ENCODE measurements around the gene FKBP8.
A peak's percentile ranks its signal among the peaks of the same experiment; 100 is the strongest.
"Not testable (repeated sequence)": the region's sequence is repeated elsewhere in the genome, so short reads cannot be mapped to it uniquely, and the experiment has no call there.

The FKBP8 gene

GRCh38 chr19:18558604-18559003, 15.2 kb upstream of the FKBP8 start:
- DNase-seq (ENCODE audit: low read depth, low spot score), result no peak

GRCh38 chr19:18558202-18558555, 14.8 kb upstream of the FKBP8 start:
- no peak for DNase-seq (ENCODE audit: low read depth, low spot score)

- peak; percentile 96 for DNase-seq (ENCODE audit: low read depth, low spot score)
Observed at GRCh38 chr19:18557411-18558201, 14.2 kb upstream of the FKBP8 start, which contains the start of gene KXD1. TSS of gene KXD1 (plus strand) at chr19:18557870. CDS start at chr19:18562057, 4,187 bp downstream.

- DNase-seq (ENCODE audit: low read depth, low spot score), result no peak
Observed at GRCh38 chr19:18551631-18552030, 8.3 kb upstream of the FKBP8 start.

- DNase-seq (ENCODE audit: low read depth, low spot score), result no peak
Observed at GRCh38 chr19:18543814-18544475, 572 bp upstream of the FKBP8 start.

- no peak for DNase-seq (ENCODE audit: low read depth, low spot score)
Observed at GRCh38 chr19:18541992-18542940, 1.1 kb downstream of the FKBP8 start.

- DNase-seq (ENCODE audit: low read depth, low spot score), result no peak
Observed at GRCh38 chr19:18541258-18541991, 1.9 kb downstream of the FKBP8 start.

- DNase-seq (ENCODE audit: low read depth, low spot score), result not testable (repeated sequence)
Observed at GRCh38 chr19:18540200-18540599, 3.2 kb downstream of the FKBP8 start.

- no peak for DNase-seq (ENCODE audit: low read depth, low spot score)
Observed at GRCh38 chr19:18539372-18539771, 4.0 kb downstream of the FKBP8 start.

- no peak for DNase-seq (ENCODE audit: low read depth, low spot score)
Observed at GRCh38 chr19:18538115-18538514, 5.3 kb downstream of the FKBP8 start.

GRCh38 chr19:18537431-18537830, 5.9 kb downstream of the FKBP8 start:
- DNase-seq (ENCODE audit: low read depth, low spot score), result no peak

GRCh38 chr19:18536475-18536874, 6.9 kb downstream of the FKBP8 start:
- no peak for DNase-seq (ENCODE audit: low read depth, low spot score)

GRCh38 chr19:18533058-18533457, 10.3 kb downstream of the FKBP8 start:
- DNase-seq (ENCODE audit: low read depth, low spot score), result no peak

GRCh38 chr19:18532168-18532890, 11.0 kb downstream of the FKBP8 start:
- DNase-seq (ENCODE audit: low read depth, low spot score), result no peak

GRCh38 chr19:18531485-18531884, 11.9 kb downstream of the FKBP8 start:
- DNase-seq (ENCODE audit: low read depth, low spot score), result no peak

GRCh38 chr19:18529782-18530181, 13.6 kb downstream of the FKBP8 start:
- DNase-seq (ENCODE audit: low read depth, low spot score), result no peak

- no peak for DNase-seq (ENCODE audit: low read depth, low spot score)
Observed at GRCh38 chr19:18526316-18526715, 17.1 kb downstream of the FKBP8 start.

- DNase-seq (ENCODE audit: low read depth, low spot score), result no peak
Observed at GRCh38 chr19:18523841-18524240, 19.5 kb downstream of the FKBP8 start.

GRCh38 chr19:18522862-18523440, 20.4 kb downstream of the FKBP8 start:
- DNase-seq (ENCODE audit: low read depth, low spot score), result not testable (repeated sequence)
